ENCODE measurements around the gene SLC27A1.
"Not testable (repeated sequence)": the region's sequence is repeated elsewhere in the genome, so short reads cannot be mapped to it uniquely, and the experiment has no call there.

SLC27A1 gene

DNA sequence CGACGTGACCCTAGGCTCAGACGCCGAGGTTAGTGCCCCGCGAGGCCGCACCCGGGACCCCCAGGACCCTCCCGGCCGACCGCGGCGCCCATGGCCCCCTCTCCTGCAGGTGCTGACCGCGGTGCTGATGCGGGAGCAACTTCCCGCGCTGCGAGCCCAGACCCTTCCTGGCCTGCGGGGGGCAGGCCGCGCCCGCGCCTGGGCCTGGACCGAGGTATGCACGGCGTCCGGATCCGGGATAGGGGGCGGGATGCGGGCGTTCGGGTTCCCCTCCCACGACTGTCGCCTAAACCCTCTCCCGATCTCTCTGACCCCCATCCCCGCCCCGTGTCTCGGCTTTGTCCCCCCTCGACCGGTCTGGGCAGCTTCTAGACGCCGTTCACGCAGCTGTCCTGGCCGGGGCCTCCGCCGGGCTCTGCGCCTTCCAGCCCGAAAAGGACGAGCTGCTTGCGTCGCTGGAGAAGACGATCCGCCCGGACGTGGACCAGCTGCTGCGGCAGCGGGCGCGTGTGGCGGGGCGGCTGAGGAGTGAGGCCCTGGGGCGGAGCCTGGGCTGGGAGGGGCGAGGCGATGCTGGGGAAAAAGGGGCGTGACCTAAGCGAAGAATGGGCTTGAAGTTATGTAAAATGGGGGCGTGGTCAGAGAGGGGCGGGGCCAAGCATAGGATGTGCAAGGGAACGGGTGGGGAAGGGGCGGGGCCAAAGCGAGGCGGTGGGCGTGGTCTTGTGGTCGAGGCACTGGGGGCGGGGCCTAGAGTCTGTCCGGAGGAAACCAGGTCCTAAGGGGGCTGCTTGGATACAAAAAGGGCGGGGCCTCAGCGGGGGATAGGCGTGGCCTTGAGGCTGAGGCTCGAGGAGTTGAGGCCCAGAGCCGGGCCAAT is 69.2 kb downstream of the SLC27A1 start:
- DNase-seq (ENCODE audit: low read depth): peak; percentile 95

DNA sequence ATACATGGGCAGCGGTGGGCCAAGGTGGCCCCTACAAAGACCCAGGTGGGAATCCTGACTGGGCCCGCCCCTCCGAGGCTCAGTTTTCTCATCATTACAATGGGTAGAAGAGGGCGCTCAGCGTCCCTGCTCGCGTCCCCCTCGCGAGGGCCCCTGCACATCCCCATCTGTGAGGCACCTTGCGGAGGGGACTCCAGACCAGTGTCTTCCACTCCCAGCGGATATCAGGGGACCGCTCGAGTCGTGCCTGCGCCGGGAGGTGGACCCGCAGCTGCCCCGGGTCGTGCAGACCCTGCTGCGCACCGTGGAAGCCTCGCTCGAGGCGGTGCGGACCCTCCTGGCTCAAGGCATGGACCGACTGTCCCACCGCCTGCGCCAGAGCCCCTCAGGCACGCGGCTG is 69.8 kb downstream of the SLC27A1 start:
- DNase-seq (ENCODE audit: low read depth): no peak

DNA sequence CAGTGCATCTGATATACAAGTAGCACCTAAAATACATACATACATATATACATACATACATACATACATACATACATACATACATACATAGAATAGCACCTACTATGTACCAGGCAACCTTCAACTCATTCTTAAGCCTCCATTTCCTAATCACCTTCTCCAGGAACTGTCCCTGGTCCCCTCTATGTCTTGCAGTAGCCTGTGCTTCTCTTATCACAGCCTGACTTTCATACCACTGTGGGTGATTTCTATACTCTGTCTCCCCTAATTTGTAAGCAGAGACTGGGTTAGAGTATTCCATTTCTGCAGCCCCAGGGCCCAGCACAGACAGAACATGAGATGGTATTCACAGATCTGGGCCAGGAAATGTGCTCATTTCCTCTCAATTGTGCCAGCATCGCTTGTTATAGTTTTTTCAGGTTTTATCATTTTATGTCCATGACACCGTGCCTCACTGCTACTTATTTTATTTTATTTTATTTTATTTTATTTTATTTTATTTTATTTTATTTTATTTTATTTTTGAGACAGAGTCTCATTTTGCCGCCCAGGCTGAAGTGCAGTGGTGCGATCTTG is 70.9 kb downstream of the SLC27A1 start:
- DNase-seq (ENCODE audit: low read depth): no peak

DNA sequence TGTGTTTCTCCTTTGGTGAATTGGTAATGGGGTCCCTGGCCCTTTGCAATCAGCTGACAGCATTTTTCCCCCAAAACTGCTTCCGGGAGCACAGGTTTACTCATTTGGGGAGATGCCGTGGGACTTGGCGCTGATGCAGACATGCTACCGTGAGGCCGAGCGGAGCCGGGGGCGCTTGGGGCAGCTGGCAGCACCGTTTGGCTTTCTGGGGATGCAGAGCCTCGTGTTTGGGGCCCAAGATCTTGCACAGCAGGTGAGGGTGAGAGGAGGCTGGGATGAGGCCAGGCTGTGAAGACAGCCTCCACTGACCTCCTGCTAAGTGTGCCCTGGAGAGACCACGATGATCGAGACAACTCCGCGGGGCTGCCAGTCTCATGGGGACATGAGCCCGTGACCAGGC is 71.7 kb downstream of the SLC27A1 start:
- no peak for DNase-seq (ENCODE audit: low read depth)

DNA sequence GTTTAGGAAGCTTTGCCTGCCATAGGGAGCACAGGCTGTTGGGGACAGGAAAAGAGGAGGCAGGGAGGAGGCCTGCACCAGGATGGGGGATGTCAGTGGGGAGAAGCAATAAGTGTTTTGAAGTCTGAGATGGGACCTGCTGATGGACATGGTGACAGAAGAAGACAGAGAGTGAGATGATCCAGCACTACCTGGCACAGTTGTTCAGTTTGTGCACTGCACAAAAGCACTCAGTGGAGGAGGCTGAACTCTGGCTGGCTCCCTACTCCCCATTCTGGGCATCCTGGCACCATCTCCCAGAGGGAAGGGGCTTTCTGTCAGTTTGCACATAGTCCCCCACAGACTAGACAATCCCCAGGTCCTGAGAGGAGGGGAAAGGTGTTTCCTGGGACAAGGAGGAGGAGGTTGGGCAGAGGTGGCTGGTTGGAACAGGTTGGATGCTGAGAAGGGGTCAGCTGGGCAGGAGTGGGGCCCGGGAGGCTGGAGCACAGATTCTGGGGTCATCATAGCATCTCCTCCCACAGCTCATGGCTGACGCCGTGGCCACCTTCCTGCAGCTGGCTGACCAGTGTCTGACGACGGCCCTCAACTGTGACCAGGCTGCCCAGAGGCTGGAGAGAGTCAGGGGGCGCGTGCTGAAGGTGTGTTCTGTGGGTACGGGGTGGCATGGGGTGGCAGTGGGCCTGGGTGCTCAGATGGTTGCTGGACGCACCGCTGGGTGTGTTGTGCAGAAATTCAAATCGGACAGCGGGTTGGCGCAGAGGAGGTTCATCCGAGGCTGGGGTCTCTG is 72.7 kb downstream of the SLC27A1 start:
- no peak for DNase-seq (ENCODE audit: low read depth)

DNA sequence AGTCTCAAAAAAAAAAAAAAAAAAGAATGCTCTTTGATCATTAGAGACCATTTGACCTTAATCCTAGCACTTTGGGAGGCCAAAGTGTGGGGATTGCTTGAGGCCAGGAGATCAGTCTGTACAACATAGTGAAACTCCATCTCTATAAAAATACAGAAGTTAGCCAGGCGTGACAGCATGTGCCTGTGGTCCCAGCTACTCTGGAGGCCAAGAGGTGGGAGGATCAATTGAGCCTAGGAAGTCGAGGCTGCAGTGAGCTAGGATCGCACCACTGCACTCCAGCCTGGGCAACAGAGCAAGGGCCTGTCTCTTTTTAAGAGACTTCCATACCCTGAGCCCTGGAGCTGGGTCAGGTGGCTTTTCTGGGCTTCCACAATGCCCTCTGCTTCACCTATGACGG is 73.7 kb downstream of the SLC27A1 start:
- no peak for DNase-seq (ENCODE audit: low read depth)

DNA sequence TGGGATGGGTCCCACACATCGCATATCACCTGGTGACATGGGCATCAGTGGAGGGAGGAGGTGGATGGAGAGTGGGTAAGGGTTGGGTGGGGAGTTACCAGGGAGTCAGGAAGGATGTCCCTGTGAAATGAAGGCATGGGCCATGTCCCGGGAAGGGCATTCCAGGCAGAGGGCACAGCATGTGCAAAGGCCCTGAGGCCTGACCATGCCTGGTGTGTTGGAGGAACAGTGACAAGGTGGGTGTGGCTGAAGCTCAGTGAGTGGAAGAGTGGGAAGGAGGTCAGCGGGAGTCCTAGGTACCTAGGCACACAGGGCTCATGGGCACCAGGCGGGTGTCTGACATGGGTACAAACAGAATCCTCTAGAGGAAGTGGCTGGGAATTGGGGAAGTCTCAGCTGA is 74.1 kb downstream of the SLC27A1 start:
- no peak for DNase-seq (ENCODE audit: low read depth)

DNA sequence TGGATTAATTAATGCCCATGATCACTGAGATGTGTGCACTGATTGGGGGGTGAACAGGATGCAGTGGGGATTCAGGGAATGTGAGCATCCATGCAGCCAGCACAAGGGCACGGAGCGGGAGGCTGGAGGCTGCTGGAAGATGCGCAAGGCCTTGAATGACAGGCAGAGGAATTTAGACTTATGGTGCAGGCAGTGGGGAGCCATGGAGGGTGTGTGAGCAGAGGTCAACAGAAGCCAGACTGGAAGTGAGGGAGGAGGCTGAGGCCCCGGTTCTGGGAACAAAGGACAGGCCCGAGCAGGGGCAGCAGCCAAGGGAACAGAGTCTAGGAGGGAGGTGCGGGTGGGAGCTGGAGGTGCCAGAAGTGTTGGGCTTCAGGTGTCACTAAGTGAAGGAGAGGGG is 77.8 kb downstream of the SLC27A1 start:
- no peak for DNase-seq (ENCODE audit: low read depth)

DNA sequence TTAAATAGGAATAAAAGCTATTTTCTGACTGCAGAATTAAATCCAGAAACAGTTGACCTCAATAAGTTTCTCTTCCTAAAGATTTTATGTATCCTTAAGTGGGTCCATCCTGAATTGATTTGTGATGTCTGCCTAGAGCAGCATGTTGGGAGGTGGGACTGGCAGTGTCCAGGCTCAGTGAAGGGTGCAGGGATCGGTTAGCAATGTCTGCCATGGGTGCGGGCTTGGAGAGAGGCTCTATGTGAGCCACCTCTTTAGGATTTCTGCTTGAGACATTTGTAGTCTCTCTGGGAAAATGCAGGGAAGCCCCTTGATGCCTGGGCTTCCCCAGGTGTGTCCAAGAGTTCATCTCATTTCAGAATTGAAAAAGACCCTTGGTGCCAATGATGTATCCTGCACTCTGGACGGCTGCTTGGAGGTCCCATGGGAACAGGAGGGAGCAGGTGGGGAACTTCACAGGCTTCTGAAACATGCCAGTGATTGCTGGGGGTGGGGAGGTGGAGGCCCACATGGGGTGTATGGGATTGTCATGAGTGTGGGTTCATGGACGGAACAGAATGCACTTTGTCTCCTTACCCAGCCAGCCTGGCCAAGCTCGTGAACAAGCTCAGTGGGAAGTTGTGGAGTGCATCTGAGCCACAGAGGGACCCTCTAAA is 78.9 kb downstream of the SLC27A1 start:
- no peak for DNase-seq (ENCODE audit: low read depth)

DNA sequence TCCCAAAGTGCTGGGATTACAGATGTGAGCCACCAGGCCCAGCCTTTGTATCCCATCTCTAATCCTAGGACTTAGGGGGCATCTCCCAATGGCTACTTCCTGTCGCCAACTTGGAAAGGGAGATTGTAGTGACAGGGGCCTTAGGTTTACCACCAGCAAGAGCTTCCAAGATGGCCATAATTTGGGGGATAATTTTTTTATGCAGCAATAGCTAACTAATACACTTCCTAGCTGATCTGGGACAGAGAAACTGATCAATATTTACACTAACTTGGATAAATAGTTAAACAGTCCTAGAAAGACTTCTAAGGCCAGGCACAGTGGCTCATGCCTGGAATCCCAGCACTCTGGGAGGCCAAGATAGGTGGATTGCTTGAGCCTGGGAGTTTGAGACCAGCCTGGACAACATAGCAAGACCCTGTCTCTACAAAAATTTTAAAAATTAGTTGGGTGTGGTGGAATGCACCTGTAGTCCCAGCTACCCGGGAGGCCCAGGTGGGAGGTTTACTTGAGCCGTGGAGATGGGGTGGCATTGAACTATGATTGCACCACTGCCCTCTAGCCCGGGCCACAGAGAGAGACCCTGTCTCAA is 79.8 kb downstream of the SLC27A1 start:
- DNase-seq (ENCODE audit: low read depth): no peak

DNA sequence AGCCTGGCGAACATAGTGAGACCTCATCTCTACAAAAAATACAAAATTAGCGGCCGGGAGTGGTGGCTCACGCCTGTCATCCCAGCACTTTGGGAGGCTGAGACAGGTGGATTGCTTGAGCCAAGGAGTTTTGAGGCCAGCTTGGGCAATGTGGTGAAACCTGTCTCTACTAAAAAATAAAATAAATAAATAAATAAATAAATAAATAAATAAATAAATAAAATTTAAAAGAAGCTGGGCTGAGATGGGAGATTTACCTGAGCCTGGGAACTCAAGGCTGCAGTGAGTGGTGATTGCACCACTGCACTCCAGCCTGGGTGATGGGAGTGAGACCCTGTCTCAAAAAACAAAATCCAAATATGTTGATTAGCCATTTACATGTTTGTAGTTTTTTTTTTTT is 82.4 kb downstream of the SLC27A1 start:
- DNase-seq (ENCODE audit: low read depth): not testable (repeated sequence)

DNA sequence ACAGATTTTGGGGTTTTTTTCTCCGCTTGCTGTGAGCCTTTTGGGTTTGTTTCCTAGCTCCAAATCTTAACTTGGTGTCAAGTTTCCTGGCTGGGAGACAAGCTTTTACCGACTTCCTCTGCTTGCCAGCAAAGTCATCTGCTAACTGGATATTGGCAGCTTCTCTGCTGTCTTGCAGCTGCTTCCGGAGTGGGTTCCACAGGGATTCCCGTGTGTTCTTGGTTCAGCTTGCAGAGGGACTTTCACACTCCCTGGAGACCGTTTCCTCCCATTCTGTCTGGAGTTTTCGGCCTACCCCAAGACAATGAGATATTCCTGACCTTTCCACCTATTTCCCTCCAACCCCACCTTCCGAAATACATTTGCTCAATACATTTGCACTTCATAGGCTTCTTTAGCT is 82.9 kb downstream of the SLC27A1 start:
- no peak for DNase-seq (ENCODE audit: low read depth)

DNA sequence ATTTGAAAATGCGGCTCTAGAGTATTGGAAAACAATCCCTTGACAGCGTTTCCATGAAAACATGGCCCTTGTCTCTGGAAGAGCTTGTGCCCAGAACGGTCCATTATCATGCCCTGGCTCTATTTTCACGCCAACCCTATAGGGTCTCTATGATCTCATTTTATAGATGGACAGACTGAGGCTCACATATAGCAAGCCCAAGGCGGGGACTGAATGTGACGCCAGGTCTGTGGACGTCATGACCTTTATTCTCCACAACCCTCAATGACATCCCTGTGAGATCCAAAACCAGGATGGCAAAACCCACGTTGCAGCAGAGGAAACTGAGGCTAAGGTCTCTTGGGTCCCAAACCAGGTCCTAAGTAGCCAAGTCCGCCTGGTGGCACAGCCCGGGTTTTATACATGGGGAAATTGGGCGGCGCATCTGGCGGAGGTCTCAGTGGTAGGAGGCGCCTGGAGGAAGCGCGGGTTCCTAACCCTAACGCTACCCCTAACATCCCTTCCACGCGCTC is 84.7 kb downstream of the SLC27A1 start:
- no peak for DNase-seq (ENCODE audit: low read depth)

DNA sequence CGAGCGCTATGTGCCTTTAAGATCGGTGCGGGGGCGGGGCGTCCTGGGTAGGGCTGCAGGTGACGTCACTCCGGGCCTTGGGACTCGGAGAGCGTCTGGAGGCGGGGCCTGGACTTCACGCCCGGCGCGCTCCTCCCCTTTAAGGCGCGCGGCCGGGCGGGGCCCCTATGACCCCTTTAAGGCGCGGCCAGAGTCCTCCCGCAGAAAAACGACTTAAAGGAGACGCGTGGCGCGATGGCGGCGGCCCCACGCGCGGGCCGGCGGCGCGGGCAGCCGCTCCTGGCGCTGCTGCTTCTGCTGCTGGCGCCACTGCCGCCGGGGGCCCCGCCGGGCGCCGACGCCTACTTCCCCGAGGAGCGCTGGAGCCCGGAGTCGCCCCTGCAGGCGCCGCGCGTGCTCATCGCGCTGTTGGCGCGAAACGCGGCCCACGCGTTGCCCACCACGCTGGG is 85.2 kb downstream of the SLC27A1 start, which contains the start of gene COLGALT1:
Gene COLGALT1 (plus strand): TSS at position 170 of the 449 bp plus-strand sequence. CDS start 65 bp downstream, at position 235.
- peak; percentile 99 for DNase-seq (ENCODE audit: low read depth)
